ENCODE measurements around the gene SCYGR3. TPM values are rescaled to one million over a fixed set of nuclear protein-coding genes. Genes with fewer than 3 reads are reported as not detected.

SCYGR3 gene
- total RNA-seq, 1 donor from 2014 or later, result not detected

- H3K4me3 Mint-ChIP-seq, result no peak overlapping the region
- no peaks in the 10 kb centered on the region for H3K36me3 Mint-ChIP-seq
- peaks cover 16% of the 10 kb centered on the region for H3K27me3 Mint-ChIP-seq
- H3K27ac Mint-ChIP-seq, result no peak overlapping the region
- H3K4me1 Mint-ChIP-seq (ENCODE audit: unreplicated experiment), result no peaks in the 10 kb centered on the region
- TF ChIP-seq, protein P1, sequence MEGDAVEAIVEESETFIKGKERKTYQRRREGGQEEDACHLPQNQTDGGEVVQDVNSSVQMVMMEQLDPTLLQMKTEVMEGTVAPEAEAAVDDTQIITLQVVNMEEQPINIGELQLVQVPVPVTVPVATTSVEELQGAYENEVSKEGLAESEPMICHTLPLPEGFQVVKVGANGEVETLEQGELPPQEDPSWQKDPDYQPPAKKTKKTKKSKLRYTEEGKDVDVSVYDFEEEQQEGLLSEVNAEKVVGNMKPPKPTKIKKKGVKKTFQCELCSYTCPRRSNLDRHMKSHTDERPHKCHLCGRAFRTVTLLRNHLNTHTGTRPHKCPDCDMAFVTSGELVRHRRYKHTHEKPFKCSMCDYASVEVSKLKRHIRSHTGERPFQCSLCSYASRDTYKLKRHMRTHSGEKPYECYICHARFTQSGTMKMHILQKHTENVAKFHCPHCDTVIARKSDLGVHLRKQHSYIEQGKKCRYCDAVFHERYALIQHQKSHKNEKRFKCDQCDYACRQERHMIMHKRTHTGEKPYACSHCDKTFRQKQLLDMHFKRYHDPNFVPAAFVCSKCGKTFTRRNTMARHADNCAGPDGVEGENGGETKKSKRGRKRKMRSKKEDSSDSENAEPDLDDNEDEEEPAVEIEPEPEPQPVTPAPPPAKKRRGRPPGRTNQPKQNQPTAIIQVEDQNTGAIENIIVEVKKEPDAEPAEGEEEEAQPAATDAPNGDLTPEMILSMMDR (conservative IDR thresholded peaks at IDR 0.05), result no peak
- DNase-seq (ENCODE audit: extremely low spot score, unreplicated experiment), result no peak
- H3K9me3 Mint-ChIP-seq, result no peaks in the 10 kb centered on the region
Observed at GRCh38 chr2:227613272-227613660, 1.4 kb downstream of the SCYGR3 start.

- no peak for DNase-seq (ENCODE audit: extremely low spot score, unreplicated experiment)
- TF ChIP-seq, protein P1 (conservative IDR thresholded peaks at IDR 0.05), result no peak
- no peak overlapping the region for H3K4me3 Mint-ChIP-seq
Observed at GRCh38 chr2:227612546-227613271, 1.9 kb downstream of the SCYGR3 start.

GRCh38 chr2:227610123-227610522, 4.5 kb downstream of the SCYGR3 start:
- Mint-ChIP-seq H3K9me3 (no peaks in the 10 kb centered on the region), H3K4me3 (no peak overlapping the region), H3K36me3 (no peaks in the 10 kb centered on the region), H3K4me1 (ENCODE audit: unreplicated experiment) (no peaks in the 10 kb centered on the region), H3K27ac (no peak overlapping the region), H3K27me3 (no peaks in the 10 kb centered on the region)
- TF ChIP-seq, protein P1 (conservative IDR thresholded peaks at IDR 0.05), result no peak
- DNase-seq (ENCODE audit: extremely low spot score, unreplicated experiment), result no peak

More at GRCh38 chr2:227612546-227613271, 1.9 kb downstream of the SCYGR3 start:
- H3K27me3 Mint-ChIP-seq, result peaks cover 14% of the 10 kb centered on the region
- H3K36me3 Mint-ChIP-seq, result no peaks in the 10 kb centered on the region
- no peaks in the 10 kb centered on the region for H3K4me1 Mint-ChIP-seq (ENCODE audit: unreplicated experiment)
- H3K27ac Mint-ChIP-seq, result no peak overlapping the region
- H3K9me3 Mint-ChIP-seq, result no peaks in the 10 kb centered on the region

DNA sequence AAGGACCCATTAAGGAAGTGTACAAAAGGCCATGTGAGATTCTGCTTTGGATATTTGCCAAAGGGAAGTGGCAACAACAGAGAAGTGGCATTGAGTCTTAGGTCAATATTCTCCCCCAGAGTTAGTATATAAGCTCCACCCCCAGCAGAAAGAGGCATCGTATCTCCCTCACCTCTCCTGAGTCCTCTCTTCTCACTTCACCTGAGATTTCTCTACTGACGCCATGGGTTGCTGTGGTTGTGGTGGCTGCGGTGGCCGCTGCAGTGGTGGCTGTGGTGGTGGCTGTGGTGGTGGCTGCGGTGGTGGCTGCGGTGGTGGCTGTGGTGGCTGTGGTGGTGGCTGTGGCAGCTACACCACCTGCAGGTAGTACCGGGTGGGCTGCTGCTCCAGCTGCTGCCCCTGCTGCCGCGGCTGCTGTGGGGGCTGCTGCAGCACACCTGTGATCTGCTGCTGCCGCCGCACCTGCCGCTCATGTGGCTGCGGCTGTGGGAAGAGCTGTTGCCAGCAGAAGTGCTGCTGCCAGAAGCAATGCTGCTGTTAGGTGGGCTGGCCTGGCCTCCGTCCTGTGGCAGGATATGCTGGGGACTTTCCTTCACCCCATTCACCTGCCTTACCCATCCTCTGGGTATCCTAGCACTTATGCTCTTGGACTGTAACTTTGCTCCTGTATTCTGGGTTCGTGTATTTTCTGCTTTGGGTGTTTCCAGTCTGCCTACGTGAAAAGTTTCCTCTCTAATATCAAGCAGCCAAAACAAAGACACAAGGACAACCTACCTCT, 5.9 kb downstream of the SCYGR3 start:
- Mint-ChIP-seq H3K4me3 (no peak overlapping the region), H3K27me3 (no peaks in the 10 kb centered on the region), H3K36me3 (no peaks in the 10 kb centered on the region), H3K27ac (no peak overlapping the region), H3K4me1 (ENCODE audit: unreplicated experiment) (no peaks in the 10 kb centered on the region), H3K9me3 (no peaks in the 10 kb centered on the region)
- no peak for DNase-seq (ENCODE audit: extremely low spot score, unreplicated experiment)
- TF ChIP-seq, protein P1 (conservative IDR thresholded peaks at IDR 0.05), result no peak

DNA sequence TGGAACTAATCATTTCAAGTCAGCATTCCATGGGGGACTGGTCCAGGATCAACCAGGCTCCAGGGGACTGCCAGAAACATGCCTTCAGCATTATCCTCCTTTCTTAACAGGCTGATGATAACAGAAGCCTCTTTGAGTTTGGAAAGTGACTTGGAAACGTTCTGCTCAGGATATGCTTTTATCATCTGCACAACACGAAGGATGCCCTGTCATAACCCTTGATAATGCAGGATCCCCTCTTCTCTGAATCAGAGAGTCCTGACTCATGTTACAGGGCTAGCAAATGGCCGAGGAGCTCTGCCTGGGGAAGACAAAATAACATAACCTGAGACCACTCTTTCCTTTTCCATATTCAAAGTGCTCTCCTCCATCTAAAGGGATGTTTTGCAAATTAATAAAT, 6.7 kb downstream of the SCYGR3 start:
- no peaks in the 10 kb centered on the region for H3K9me3 Mint-ChIP-seq
- H3K27me3 Mint-ChIP-seq, result no peaks in the 10 kb centered on the region
- H3K36me3 Mint-ChIP-seq, result no peaks in the 10 kb centered on the region
- H3K4me3 Mint-ChIP-seq, result no peak overlapping the region
- TF ChIP-seq, protein P1 (conservative IDR thresholded peaks at IDR 0.05), result no peak
- no peak for DNase-seq (ENCODE audit: extremely low spot score, unreplicated experiment)
- no peak overlapping the region for H3K27ac Mint-ChIP-seq
- H3K4me1 Mint-ChIP-seq (ENCODE audit: unreplicated experiment), result no peaks in the 10 kb centered on the region

All from type B pancreatic cell (in vitro differentiated cells).